A673 (cell line): Measurements from ENCODE around the gene LY86. TPM values are rescaled to one million over a fixed set of nuclear protein-coding genes. Genes with fewer than 3 reads are reported as not detected.
A peak's percentile ranks its signal among the peaks of the same experiment; 100 is the strongest.

ENCODE experiments used
- BruUV-seq: library from RNA; stranded (reverse); fragments of 400-500 nt; replicated peaks from 2 replicates; lab custom pipeline; 2021; lab: Mats Ljungman, UMichigan
- CTCF ChIA-PET: fragments of 300-600 bp; sonication (Branson Sonifier 250); formaldehyde crosslinking; loops from one replicate; lab custom pipeline; 2022; ENCODE audit warnings: antibody characterized with exemption; lab: Charles Lee
- POLR2A ChIA-PET: fragments of 300-600 bp; sonication (Branson Sonifier 250); formaldehyde crosslinking; loops from one replicate; lab custom pipeline; 2022; ENCODE audit warnings: antibody characterized with exemption; ENCODE audit not compliant: low non-redundant PET; lab: Charles Lee
- DNase-seq: peaks from one replicate; pipeline ENCODE4 v3.0.0-alpha.2; 2015; ENCODE audit warnings: low spot score
- H3K27ac ChIP-seq: fragments of 200-600 bp; sonication (generic); 2 replicates; pipeline ENCODE4 v1.5.1; 2016; ENCODE audit warnings: mixed run types, low read depth, mild to moderate bottlenecking, mixed read lengths, antibody characterized with exemption, low read length; ENCODE audit not compliant: poor library complexity, severe bottlenecking
- H3K27me3 ChIP-seq: fragments of 200-600 bp; sonication (generic); replicated peaks from 2 replicates; pipeline ENCODE4 v1.6.1; 2017; ENCODE audit warnings: mixed run types, low read depth, mild to moderate bottlenecking, mixed read lengths, antibody characterized with exemption, low read length; ENCODE audit not compliant: insufficient read depth, poor library complexity
- H3K36me3 ChIP-seq: fragments of 200-600 bp; sonication (generic); 2 replicates; pipeline ENCODE4 v1.6.1; 2016; ENCODE audit warnings: mixed run types, mild to moderate bottlenecking, mixed read lengths, antibody characterized with exemption, low read length; ENCODE audit not compliant: insufficient read depth, poor library complexity, severe bottlenecking
- H3K4me1 ChIP-seq: fragments of 200-600 bp; sonication (generic); 2 replicates; pipeline ENCODE4 v1.6.1; 2017; ENCODE audit warnings: mixed run types, mild to moderate bottlenecking, mixed read lengths, antibody characterized with exemption, low read length; ENCODE audit not compliant: insufficient read depth, poor library complexity, severe bottlenecking
- H3K4me3 ChIP-seq: fragments of 200-600 bp; sonication (generic); 2 replicates; pipeline ENCODE4 v1.5.1; 2016; ENCODE audit warnings: low read depth, mixed run types, mild to moderate bottlenecking, mixed read lengths, low read length; ENCODE audit not compliant: poor library complexity, severe bottlenecking
- H3K9me3 ChIP-seq: fragments of 200-600 bp; sonication (generic); 2 replicates; pipeline ENCODE4 v1.6.1; 2016; ENCODE audit warnings: mixed run types, low read depth, mild to moderate bottlenecking, mixed read lengths, antibody characterized with exemption, low read length; ENCODE audit not compliant: poor library complexity, severe bottlenecking
- EZH2 ChIP-seq: fragments of 200-600 bp; sonication (generic); IDR thresholded peaks from 2 replicates; pipeline ENCODE4 v1.6.1; 2017; ENCODE audit warnings: borderline replicate concordance, low read depth, mild to moderate bottlenecking, mixed read lengths, antibody characterized with exemption, low read length; ENCODE audit not compliant: poor library complexity, severe bottlenecking
- intact Hi-C: fragments of 100-400 bp; cut with micrococcal nuclease; formaldehyde crosslinking; loops from one replicate; pipeline ENCODE4 v1.10.0; 2022; ENCODE audit not compliant: unreplicated experiment
- total RNA-seq: library from RNA; stranded (reverse); gene quantifications from 2 replicates; pipeline ENCODE4 v1.2.3, GENCODE V29; 2021
- TF ChIP-seq, protein P1 (sequence below): fragments of 300-800, 200-600 bp; sonication (generic); conservative IDR thresholded peaks from 2 replicates; pipeline ENCODE4 v1.5.1; 2017; ENCODE audit warnings: low read depth, mild to moderate bottlenecking, antibody characterized with exemption, low read length, moderate library complexity, mixed read lengths

The LY86 gene
- total RNA-seq, 1 experiment from 2014 or later, result not detected

DNA sequence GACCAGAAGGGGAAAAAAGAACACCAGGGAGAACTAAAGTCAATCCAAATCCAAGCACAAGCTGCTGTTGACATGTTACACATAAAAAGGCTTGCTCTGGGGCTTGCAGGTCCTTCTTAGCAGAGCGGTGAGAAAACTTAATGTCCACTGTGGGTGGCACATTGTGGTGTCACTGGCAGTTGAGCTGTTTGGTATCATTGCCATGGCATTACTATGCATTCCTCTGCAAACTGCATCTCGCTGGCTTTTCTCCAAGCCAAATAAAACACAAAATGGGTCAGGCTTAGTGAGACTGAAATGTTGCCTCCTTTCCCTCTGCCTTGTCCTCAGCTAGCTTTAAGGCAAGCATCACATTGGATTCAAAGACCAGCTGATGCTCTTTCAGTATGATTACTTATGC is 40.9 kb downstream of the LY86 start:
- ChIA-PET CTCF (no interaction called here), POLR2A (no interaction called here)
- H3K4me3 ChIP-seq, result no peak overlapping the region
- BruUV-seq, result no TSS peak
- H3K4me1 ChIP-seq, result peaks cover 4% of the 10 kb centered on the region
- no peaks in the 10 kb centered on the region for H3K36me3 ChIP-seq
- TF ChIP-seq, protein P1, sequence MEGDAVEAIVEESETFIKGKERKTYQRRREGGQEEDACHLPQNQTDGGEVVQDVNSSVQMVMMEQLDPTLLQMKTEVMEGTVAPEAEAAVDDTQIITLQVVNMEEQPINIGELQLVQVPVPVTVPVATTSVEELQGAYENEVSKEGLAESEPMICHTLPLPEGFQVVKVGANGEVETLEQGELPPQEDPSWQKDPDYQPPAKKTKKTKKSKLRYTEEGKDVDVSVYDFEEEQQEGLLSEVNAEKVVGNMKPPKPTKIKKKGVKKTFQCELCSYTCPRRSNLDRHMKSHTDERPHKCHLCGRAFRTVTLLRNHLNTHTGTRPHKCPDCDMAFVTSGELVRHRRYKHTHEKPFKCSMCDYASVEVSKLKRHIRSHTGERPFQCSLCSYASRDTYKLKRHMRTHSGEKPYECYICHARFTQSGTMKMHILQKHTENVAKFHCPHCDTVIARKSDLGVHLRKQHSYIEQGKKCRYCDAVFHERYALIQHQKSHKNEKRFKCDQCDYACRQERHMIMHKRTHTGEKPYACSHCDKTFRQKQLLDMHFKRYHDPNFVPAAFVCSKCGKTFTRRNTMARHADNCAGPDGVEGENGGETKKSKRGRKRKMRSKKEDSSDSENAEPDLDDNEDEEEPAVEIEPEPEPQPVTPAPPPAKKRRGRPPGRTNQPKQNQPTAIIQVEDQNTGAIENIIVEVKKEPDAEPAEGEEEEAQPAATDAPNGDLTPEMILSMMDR, result no peak
- TF ChIP-seq EZH2, result no peak
- no peaks in the 10 kb centered on the region for H3K9me3 ChIP-seq
- no peaks in the 10 kb centered on the region for H3K27me3 ChIP-seq
- no peak overlapping the region for H3K27ac ChIP-seq
- peak; percentile 10 for DNase-seq
- intact Hi-C loops, result no loop called here

DNA sequence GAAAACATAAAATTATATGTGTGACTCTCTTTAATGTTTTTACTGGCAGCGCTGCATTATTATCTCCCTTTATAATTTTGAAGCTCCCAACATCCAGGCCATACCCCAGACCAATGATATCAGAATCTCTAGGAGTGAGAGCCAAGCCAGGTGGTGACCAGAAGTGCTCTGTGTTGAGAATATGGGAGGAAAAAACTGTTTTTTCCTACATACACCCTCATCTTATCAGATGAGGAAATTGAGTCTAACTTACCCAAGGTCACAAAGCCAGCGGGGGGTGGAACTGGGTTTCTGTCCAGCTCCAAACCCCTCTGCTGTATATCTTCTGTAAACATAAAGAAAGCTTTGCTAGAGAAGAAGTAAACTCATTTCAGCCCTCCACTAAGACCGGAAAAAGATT is 42.5 kb downstream of the LY86 start:
- H3K36me3 ChIP-seq, result no peaks in the 10 kb centered on the region
- H3K4me1 ChIP-seq, result peaks cover 4% of the 10 kb centered on the region
- no peak overlapping the region for H3K27ac ChIP-seq
- ChIA-PET CTCF (no interaction called here), POLR2A (no interaction called here)
- no TSS peak for BruUV-seq
- no peak overlapping the region for H3K4me3 ChIP-seq
- H3K27me3 ChIP-seq, result no peaks in the 10 kb centered on the region
- no peak for DNase-seq
- intact Hi-C loops, result no loop called here
- no peak for TF ChIP-seq EZH2
- TF ChIP-seq, protein P1, result no peak
- H3K9me3 ChIP-seq, result no peaks in the 10 kb centered on the region

GRCh38 chr6:6631534-6632276 is 43.2 kb downstream of the LY86 start:
- H3K27ac ChIP-seq, result no peak overlapping the region
- ChIA-PET CTCF (no interaction called here), POLR2A (no interaction called here)
- peaks cover 4% of the 10 kb centered on the region for H3K4me1 ChIP-seq
- DNase-seq, result no peak
- intact Hi-C loops, result no loop called here
- H3K4me3 ChIP-seq, result no peak overlapping the region
- no peaks in the 10 kb centered on the region for H3K9me3 ChIP-seq
- H3K27me3 ChIP-seq, result no peaks in the 10 kb centered on the region
- TF ChIP-seq EZH2, result no peak
- TF ChIP-seq, protein P1, result no peak
- no peaks in the 10 kb centered on the region for H3K36me3 ChIP-seq
- BruUV-seq, result no TSS peak
